ENCODE data around the gene CDC45.

Gene CDC45

DNA sequence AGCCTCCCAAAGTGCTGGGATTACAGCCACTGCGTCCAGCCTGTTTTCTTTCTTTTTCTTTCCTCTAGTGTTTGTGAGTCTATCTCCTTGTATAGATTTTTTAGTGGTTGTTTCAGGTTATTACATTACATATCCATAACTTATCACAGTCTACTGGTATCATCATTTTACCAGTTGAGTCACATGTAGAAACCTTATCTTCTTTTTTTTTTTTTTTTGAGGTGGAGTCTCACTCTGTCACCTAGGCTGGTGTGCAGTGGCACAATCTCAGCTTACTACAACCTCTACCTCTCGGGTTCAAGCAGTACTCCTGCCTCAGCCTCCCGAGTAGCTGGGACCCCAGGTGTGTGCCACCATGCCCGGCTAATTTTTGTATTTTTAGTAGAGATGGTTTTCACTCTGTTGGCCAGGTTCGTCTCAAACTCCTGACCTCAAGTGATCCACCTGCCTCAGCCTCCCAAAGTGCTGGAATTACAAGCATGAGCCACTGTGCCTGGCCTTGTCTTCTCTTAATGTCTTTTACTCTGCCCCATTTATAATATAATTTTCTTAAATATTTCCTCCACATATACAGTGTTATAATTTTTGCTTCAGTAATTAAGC lies 11.0 kb downstream of the CDC45 start:
- Histone ChIP-seq H3K36me3 (ENCODE audit: control insufficient read depth, insufficient read depth, low read length) (peaks cover 6% of the 10 kb centered on the region), H3K4me3 (replicated peaks; ENCODE audit: low read depth, low read length) (no peak overlapping the region), H3K27me3 (replicated peaks; ENCODE audit: control insufficient read depth, insufficient read depth, low read length) (no peaks in the 10 kb centered on the region)
- TF ChIP-seq, protein P1, sequence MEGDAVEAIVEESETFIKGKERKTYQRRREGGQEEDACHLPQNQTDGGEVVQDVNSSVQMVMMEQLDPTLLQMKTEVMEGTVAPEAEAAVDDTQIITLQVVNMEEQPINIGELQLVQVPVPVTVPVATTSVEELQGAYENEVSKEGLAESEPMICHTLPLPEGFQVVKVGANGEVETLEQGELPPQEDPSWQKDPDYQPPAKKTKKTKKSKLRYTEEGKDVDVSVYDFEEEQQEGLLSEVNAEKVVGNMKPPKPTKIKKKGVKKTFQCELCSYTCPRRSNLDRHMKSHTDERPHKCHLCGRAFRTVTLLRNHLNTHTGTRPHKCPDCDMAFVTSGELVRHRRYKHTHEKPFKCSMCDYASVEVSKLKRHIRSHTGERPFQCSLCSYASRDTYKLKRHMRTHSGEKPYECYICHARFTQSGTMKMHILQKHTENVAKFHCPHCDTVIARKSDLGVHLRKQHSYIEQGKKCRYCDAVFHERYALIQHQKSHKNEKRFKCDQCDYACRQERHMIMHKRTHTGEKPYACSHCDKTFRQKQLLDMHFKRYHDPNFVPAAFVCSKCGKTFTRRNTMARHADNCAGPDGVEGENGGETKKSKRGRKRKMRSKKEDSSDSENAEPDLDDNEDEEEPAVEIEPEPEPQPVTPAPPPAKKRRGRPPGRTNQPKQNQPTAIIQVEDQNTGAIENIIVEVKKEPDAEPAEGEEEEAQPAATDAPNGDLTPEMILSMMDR (IDR thresholded peaks at IDR 0.05; ENCODE audit: insufficient read depth, low read length, poor library complexity, severe bottlenecking): no peak
- no peak for DNase-seq (ENCODE audit: extremely low read depth, insufficient read length)

- Histone ChIP-seq H3K4me3 (replicated peaks; ENCODE audit: low read depth, low read length) (no peak overlapping the region), H3K36me3 (ENCODE audit: control insufficient read depth, insufficient read depth, low read length) (peaks cover 11% of the 10 kb centered on the region), H3K27me3 (replicated peaks; ENCODE audit: control insufficient read depth, insufficient read depth, low read length) (no peaks in the 10 kb centered on the region)
- TF ChIP-seq, protein P1 (IDR thresholded peaks at IDR 0.05; ENCODE audit: insufficient read depth, low read length, poor library complexity, severe bottlenecking): no peak
- no peak for DNase-seq (ENCODE audit: extremely low read depth, insufficient read length)
Measured at GRCh38 chr22:19492504-19493174, 12.9 kb downstream of the CDC45 start.

DNA sequence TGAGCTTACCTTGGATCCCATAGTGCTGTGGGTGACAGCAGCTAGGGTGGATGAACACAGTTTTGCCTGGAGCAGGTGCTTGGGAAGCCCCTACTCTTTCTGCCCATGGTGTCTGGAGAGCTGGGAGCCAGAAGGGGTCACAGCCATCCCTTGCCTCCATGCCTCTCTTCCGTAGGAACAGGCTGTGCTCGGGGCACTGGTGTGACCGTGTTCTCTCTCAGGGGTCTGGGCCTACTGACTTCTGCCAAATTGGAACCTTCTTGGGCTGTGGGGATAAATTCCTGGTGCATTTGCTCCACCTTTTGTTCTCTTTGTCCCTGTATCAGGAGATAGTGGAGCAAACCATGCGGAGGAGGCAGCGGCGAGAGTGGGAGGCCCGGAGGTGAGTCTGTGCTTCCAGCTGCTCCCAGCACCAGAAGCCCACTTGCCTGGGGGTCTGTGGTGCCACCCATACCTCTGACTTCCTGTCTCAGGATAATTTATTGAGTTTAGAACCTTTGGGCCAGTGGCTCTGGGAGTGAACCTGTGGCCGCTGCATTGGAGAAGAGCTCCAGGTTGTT lies 14.4 kb downstream of the CDC45 start:
- H3K36me3 ChIP-seq (ENCODE audit: control insufficient read depth, insufficient read depth, low read length): peaks cover 14% of the 10 kb centered on the region
- TF ChIP-seq, protein P1 (IDR thresholded peaks at IDR 0.05; ENCODE audit: insufficient read depth, low read length, poor library complexity, severe bottlenecking): no peak

GRCh38 chr22:19494676-19495173 lies 15.0 kb downstream of the CDC45 start:
- Histone ChIP-seq H3K36me3 (ENCODE audit: control insufficient read depth, insufficient read depth, low read length) (peaks cover 16% of the 10 kb centered on the region), H3K27me3 (replicated peaks; ENCODE audit: control insufficient read depth, insufficient read depth, low read length) (no peaks in the 10 kb centered on the region), H3K4me3 (replicated peaks; ENCODE audit: low read depth, low read length) (no peak overlapping the region)
- no peak for DNase-seq (ENCODE audit: extremely low read depth, insufficient read length)
- TF ChIP-seq, protein P1 (IDR thresholded peaks at IDR 0.05; ENCODE audit: insufficient read depth, low read length, poor library complexity, severe bottlenecking): no peak

More for the DNA sequence above, 14.4 kb downstream of the CDC45 start:
- H3K4me3 ChIP-seq (replicated peaks; ENCODE audit: low read depth, low read length): no peak overlapping the region
- H3K27me3 ChIP-seq (replicated peaks; ENCODE audit: control insufficient read depth, insufficient read depth, low read length): no peaks in the 10 kb centered on the region
- no peak for DNase-seq (ENCODE audit: extremely low read depth, insufficient read length)

- H3K36me3 ChIP-seq (ENCODE audit: control insufficient read depth, insufficient read depth, low read length): peaks cover 18% of the 10 kb centered on the region
- no peak for DNase-seq (ENCODE audit: extremely low read depth, insufficient read length)
- TF ChIP-seq, protein P1 (IDR thresholded peaks at IDR 0.05; ENCODE audit: insufficient read depth, low read length, poor library complexity, severe bottlenecking): peak; percentile 7
Measured at GRCh38 chr22:19495562-19496323, 16.0 kb downstream of the CDC45 start.

More at GRCh38 chr22:19495562-19496323, 16.0 kb downstream of the CDC45 start:
- H3K4me3 ChIP-seq (replicated peaks; ENCODE audit: low read depth, low read length): no peak overlapping the region
- no peaks in the 10 kb centered on the region for H3K27me3 ChIP-seq (replicated peaks; ENCODE audit: control insufficient read depth, insufficient read depth, low read length)

Measured in GM06990 (cell line).